Keratinocyte (primary cell): ENCODE measurements around the gene FPR1. TPM values are rescaled to one million over a fixed set of nuclear protein-coding genes. Genes with fewer than 3 reads are reported as not detected.

Experiments
- DNase-seq: peaks from one replicate; pipeline ENCODE4 v3.0.0-alpha.2; 2011; ENCODE audit warnings: low read depth, missing footprints, low spot score
- FAIRE-seq: peaks from 2 replicates; lab custom pipeline; 2011; peaks lifted over from hg19 to GRCh38; lab: Jason Lieb, UNC
- H2AFZ ChIP-seq: 2 replicates; pipeline ENCODE4 v1.6.0; 2012; ENCODE audit warnings: low read length, control low read depth, inconsistent platforms; ENCODE audit not compliant: control insufficient read depth
- H3K27ac ChIP-seq: 2 replicates; pipeline ENCODE4 v1.5.1; 2011; ENCODE audit warnings: low read length; ENCODE audit not compliant: control insufficient read depth, insufficient read depth
- H3K27me3 ChIP-seq: 3 replicates; pipeline ENCODE4 v1.6.0; 2011; ENCODE audit warnings: low read length; ENCODE audit not compliant: control insufficient read depth, insufficient read depth; ENCODE audit errors: extremely low read depth
- H3K36me3 ChIP-seq, 2 experiments: 2 replicates in 1 of 2; 3 replicates in 1 of 2; pipeline ENCODE4 v1.5.1; 2011; ENCODE audit warnings: low read length in 2 of 2, mild to moderate bottlenecking in 1 of 2; ENCODE audit not compliant: control insufficient read depth in 2 of 2, insufficient read depth in 2 of 2; ENCODE audit errors: extremely low read depth in 1 of 2
- H3K4me1 ChIP-seq: 3 replicates; pipeline ENCODE4 v1.5.1; 2011; ENCODE audit warnings: low read length; ENCODE audit not compliant: control insufficient read depth, insufficient read depth; ENCODE audit errors: extremely low read depth
- H3K4me2 ChIP-seq: 3 replicates; pipeline ENCODE4 v1.6.0; 2011; ENCODE audit warnings: low read depth, low read length; ENCODE audit not compliant: control insufficient read depth, insufficient read depth; ENCODE audit errors: extremely low read depth
- H3K4me3 ChIP-seq, 3 experiments: fragments of 200-600 bp in 1 of 3; sonication (generic) in 1 of 3; 2 replicates in 2 of 3; 3 replicates in 1 of 3; pipeline ENCODE4 v1.5.1; 2011 to 2016; ENCODE audit warnings: low read length in 3 of 3, mild to moderate bottlenecking in 3 of 3, control low read depth in 2 of 3, inconsistent platforms in 1 of 3, low read depth in 1 of 3, mixed read lengths in 1 of 3, mixed run types in 1 of 3, moderate library complexity in 1 of 3; ENCODE audit not compliant: control insufficient read depth in 2 of 3, insufficient read depth in 2 of 3; ENCODE audit errors: extremely low read depth in 1 of 3
- H3K79me2 ChIP-seq: 2 replicates; pipeline ENCODE4 v1.6.0; 2012; ENCODE audit warnings: low read length; ENCODE audit not compliant: control insufficient read depth, insufficient read depth
- H3K9ac ChIP-seq: 3 replicates; pipeline ENCODE4 v1.6.0; 2011; ENCODE audit warnings: low read length; ENCODE audit not compliant: control insufficient read depth, insufficient read depth; ENCODE audit errors: extremely low read depth
- H3K9me1 ChIP-seq: 3 replicates; pipeline ENCODE4 v1.6.0; 2011; ENCODE audit warnings: low read length; ENCODE audit not compliant: control insufficient read depth, insufficient read depth; ENCODE audit errors: extremely low read depth
- H3K9me3 ChIP-seq: 2 replicates; pipeline ENCODE4 v1.5.1; 2012; ENCODE audit warnings: low read depth, low read length; ENCODE audit not compliant: control insufficient read depth
- H4K20me1 ChIP-seq: 3 replicates; pipeline ENCODE4 v1.6.0; 2011; ENCODE audit warnings: low read length; ENCODE audit not compliant: control insufficient read depth, insufficient read depth; ENCODE audit errors: extremely low read depth
- EZH2 ChIP-seq: IDR thresholded peaks from one replicate; pipeline ENCODE4 v1.6.1; 2012; ENCODE audit warnings: inconsistent platforms, mild to moderate bottlenecking, low read length, moderate library complexity
- dilution Hi-C: fragments of 300-500 bp; cut with MboI; formaldehyde crosslinking; loops from one replicate; pipeline ENCODE4 v1.7.0; 2020; ENCODE audit warnings: low sequenced_read_pairs; ENCODE audit not compliant: extremely low pct_ligation_motif_present
- polyA minus RNA-seq, 3 experiments: library from RNA; depleted of rRNA, polyadenylated mRNA; stranded (reverse); fragments of >200 nt; gene quantifications; 1 replicate in 1 of 3; 2 replicates in 1 of 3; 3 replicates in 1 of 3; pipeline ENCODE4 v1.2.3, GENCODE V29; 2011
- polyA plus RNA-seq, 5 experiments: library from polyadenylated mRNA; depleted of rRNA in 3 of 5; stranded (reverse) in 3 of 5; stranded (forward) in 1 of 5; unstranded in 1 of 5; fragments of >200 nt; gene quantifications; 1 replicate in 1 of 5; 2 replicates in 3 of 5; 3 replicates in 1 of 5; pipeline versions ENCODE4 v1.2.1 to v1.2.3, GENCODE V29; 2011 to 2012; ENCODE audit warnings: missing spikeins in 2 of 5, low read depth in 1 of 5, low replicate concordance in 1 of 5
- TF ChIP-seq, protein P1 (sequence below), 3 experiments: IDR thresholded peaks in 1 of 3; conservative IDR thresholded peaks in 1 of 3; optimal IDR thresholded peaks in 1 of 3; 2 replicates in 2 of 3; 3 replicates in 1 of 3; pipeline versions ENCODE3 to v1.5.1; 2011; ENCODE audit warnings: low read length in 3 of 3, mild to moderate bottlenecking in 3 of 3, moderate library complexity in 2 of 3, control low read depth in 1 of 3, inconsistent platforms in 1 of 3; ENCODE audit not compliant: insufficient read depth in 2 of 3; ENCODE audit errors: extremely low read depth in 1 of 3

Gene FPR1
- 2.4 to 7.7 TPM (median 3.0 TPM) in 3 replicates for polyA plus RNA-seq
- polyA plus RNA-seq (2011; ENCODE audit: low read depth): not detected
- polyA plus RNA-seq (2011; cell fraction: cytosol; rRNA removed): 2.2 and 2.7 TPM in 2 replicates
- polyA plus RNA-seq (2011; cell fraction: nucleus; rRNA removed): 5.7 and 6.5 TPM in 2 replicates
- polyA plus RNA-seq (2012; ENCODE audit: low replicate concordance): 0.51 and 1.2 TPM in 2 replicates
- 3.3 to 23.2 TPM (median 6.4 TPM) in 3 replicates for polyA minus RNA-seq
- not detected for polyA minus RNA-seq (2011; cell fraction: cytosol; rRNA and poly(A)+ RNA removed)
- 3.3 and 3.6 TPM in 2 replicates for polyA minus RNA-seq (2011; cell fraction: nucleus; rRNA and poly(A)+ RNA removed)

GRCh38 chr19:51751655-51752054 is at the start of gene FPR1:
TSS of gene FPR1 (minus strand) at chr19:51751878. CDS start at chr19:51746994, 4,884 bp downstream.
- DNase-seq (peak; percentile 30), FAIRE-seq (peak; percentile 49)
- no peaks in the 10 kb centered on the region for H3K9me3 ChIP-seq
- H3K9me1 ChIP-seq: no peaks in the 10 kb centered on the region
- H3K9ac ChIP-seq: no peak within 1 kb of the TSS
- H4K20me1 ChIP-seq: no peaks in the 10 kb centered on the region
- TF ChIP-seq EZH2: no peak
- TF ChIP-seq, protein P1, sequence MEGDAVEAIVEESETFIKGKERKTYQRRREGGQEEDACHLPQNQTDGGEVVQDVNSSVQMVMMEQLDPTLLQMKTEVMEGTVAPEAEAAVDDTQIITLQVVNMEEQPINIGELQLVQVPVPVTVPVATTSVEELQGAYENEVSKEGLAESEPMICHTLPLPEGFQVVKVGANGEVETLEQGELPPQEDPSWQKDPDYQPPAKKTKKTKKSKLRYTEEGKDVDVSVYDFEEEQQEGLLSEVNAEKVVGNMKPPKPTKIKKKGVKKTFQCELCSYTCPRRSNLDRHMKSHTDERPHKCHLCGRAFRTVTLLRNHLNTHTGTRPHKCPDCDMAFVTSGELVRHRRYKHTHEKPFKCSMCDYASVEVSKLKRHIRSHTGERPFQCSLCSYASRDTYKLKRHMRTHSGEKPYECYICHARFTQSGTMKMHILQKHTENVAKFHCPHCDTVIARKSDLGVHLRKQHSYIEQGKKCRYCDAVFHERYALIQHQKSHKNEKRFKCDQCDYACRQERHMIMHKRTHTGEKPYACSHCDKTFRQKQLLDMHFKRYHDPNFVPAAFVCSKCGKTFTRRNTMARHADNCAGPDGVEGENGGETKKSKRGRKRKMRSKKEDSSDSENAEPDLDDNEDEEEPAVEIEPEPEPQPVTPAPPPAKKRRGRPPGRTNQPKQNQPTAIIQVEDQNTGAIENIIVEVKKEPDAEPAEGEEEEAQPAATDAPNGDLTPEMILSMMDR (optimal IDR thresholded peaks at IDR 0.05 in 1 of 3, IDR thresholded peaks at IDR 0.05 in 1 of 3, conservative IDR thresholded peaks at IDR 0.05 in 1 of 3; ENCODE audit: extremely low read depth in 1 of 3, insufficient read depth in 2 of 3, low read length in 3 of 3): no peak
- no peak within 1 kb of the TSS for H3K4me3 ChIP-seq
- peak within 1 kb of the TSS; percentile 42 for H2AFZ ChIP-seq
- H3K79me2 ChIP-seq: no peaks in the 10 kb centered on the region
- dilution Hi-C loops: no loop called here
- H3K27me3 ChIP-seq: no peaks in the 10 kb centered on the region
- peak within 1 kb of the TSS; percentile 7 for H3K4me2 ChIP-seq
- peak within 1 kb of the TSS; percentile 29 for H3K27ac ChIP-seq
- H3K4me1 ChIP-seq: peaks cover 6% of the 10 kb centered on the region
- H3K36me3 ChIP-seq: no peaks in the 10 kb centered on the region

GRCh38 chr19:51800473-51801244 is 49.0 kb upstream of the FPR1 start:
- Histone ChIP-seq H2AFZ (peak overlapping the region; percentile 6), H3K9me1 (no peaks in the 10 kb centered on the region), H3K9me3 (no peaks in the 10 kb centered on the region), H3K4me2 (no peak overlapping the region), H3K4me1 (peaks cover 7% of the 10 kb centered on the region), H3K36me3 (no peaks in the 10 kb centered on the region), H3K79me2 (no peaks in the 10 kb centered on the region), H3K27ac (no peak overlapping the region), H3K27me3 (no peaks in the 10 kb centered on the region), H4K20me1 (no peaks in the 10 kb centered on the region), H3K9ac (no peak overlapping the region), H3K4me3 (no peak overlapping the region)
- DNase-seq (no peak), FAIRE-seq (peak; percentile 49)
- dilution Hi-C loops: no loop called here
- TF ChIP-seq EZH2: no peak
